HepG2 (cell line): Measurements from ENCODE around the gene KIAA1328. TPM values are rescaled to one million over a fixed set of nuclear protein-coding genes. Genes with fewer than 3 reads are reported as not detected.

Source experiments
- ATAC-seq: fragments of 200-7000 bp; cut with Tn5 transposase; 3 replicates; pipeline ENCODE4 v1.9.1; 2020; ENCODE audit warnings: mild to moderate bottlenecking, moderate library complexity
- BruUV-seq: library from RNA; stranded (reverse); fragments of 400-500 nt; replicated peaks from 2 replicates; lab custom pipeline; 2021; lab: Mats Ljungman, UMichigan
- CTCF ChIA-PET: fragments of 300-600 bp; formaldehyde crosslinking; extraction: SDS; loops from one replicate; lab custom pipeline; 2021; ENCODE audit warnings: low total read pairs, inconsistent platforms, low intra/inter-chr PET ratio; lab: Yijun Ruan, JAX
- POLR2A ChIA-PET: fragments of 350-600 bp; sonication (Branson Sonifier 250); formaldehyde crosslinking; loops from one replicate; lab custom pipeline; 2020; ENCODE audit warnings: antibody characterized with exemption, inconsistent platforms; lab: Yijun Ruan, JAX
- DNase-seq: peaks from one replicate; pipeline ENCODE4 v3.0.0-alpha.2; 2015; ENCODE audit warnings: low spot score
- FAIRE-seq: peaks from 3 replicates; lab custom pipeline; 2011; peaks lifted over from hg19 to GRCh38; lab: Jason Lieb, UNC
- H2AFZ ChIP-seq: one replicate; pipeline ENCODE4 v1.6.1; 2011; ENCODE audit warnings: low read length, inconsistent platforms
- H3K27ac ChIP-seq: fragments of 300-600 bp; 3 replicates; pipeline ENCODE4 v1.8.0; 2011; ENCODE audit warnings: mixed run types, mild to moderate bottlenecking, mixed read lengths, low read length, inconsistent platforms; ENCODE audit not compliant: insufficient read depth; ENCODE audit errors: extremely low read length
- H3K27me3 ChIP-seq, 2 experiments: fragments of 200-600 bp in 1 of 2; 2 replicates in 1 of 2; 3 replicates in 1 of 2; pipeline versions ENCODE4 v1.6.0 to v1.8.0; 2011; ENCODE audit warnings: low read length in 2 of 2, mild to moderate bottlenecking in 2 of 2, moderate library complexity in 2 of 2, inconsistent platforms in 1 of 2; ENCODE audit not compliant: insufficient read depth in 2 of 2, control insufficient read depth in 1 of 2
- H3K36me3 ChIP-seq, 2 experiments: fragments of 200-600 bp in 1 of 2; replicated peaks in 1 of 2; 2 replicates in 1 of 2; 3 replicates in 1 of 2; pipeline versions ENCODE4 v1.5.1 to v1.8.0; 2011; ENCODE audit warnings: low read length in 2 of 2, inconsistent platforms in 1 of 2; ENCODE audit not compliant: insufficient read depth in 2 of 2, control insufficient read depth in 1 of 2
- H3K4me1 ChIP-seq: 2 replicates; pipeline ENCODE4 v1.5.1; 2012; ENCODE audit warnings: low read length, inconsistent platforms; ENCODE audit not compliant: insufficient read depth
- H3K4me2 ChIP-seq: 2 replicates; pipeline ENCODE4 v1.6.0; 2011; ENCODE audit warnings: low read depth, low read length, inconsistent platforms
- H3K4me3 ChIP-seq, 3 experiments: fragments of 200-600 bp in 1 of 3; sonication (generic), shearing (Covaris generic) in 1 of 3; replicated peaks in 1 of 3; 2 replicates each; pipeline ENCODE4 v1.5.1; 2011 to 2016; ENCODE audit warnings: low read length in 3 of 3, inconsistent platforms in 2 of 3, low read depth in 2 of 3, mild to moderate bottlenecking in 2 of 3, control low read depth in 1 of 3, mixed read lengths in 1 of 3; ENCODE audit not compliant: insufficient read depth in 1 of 3
- H3K79me2 ChIP-seq: one replicate; pipeline ENCODE4 v1.6.1; 2011; ENCODE audit warnings: low read length, inconsistent platforms; ENCODE audit not compliant: insufficient read depth
- H3K9ac ChIP-seq: 2 replicates; pipeline ENCODE4 v1.6.0; 2011; ENCODE audit warnings: mild to moderate bottlenecking, low read depth, low read length, inconsistent platforms; ENCODE audit not compliant: insufficient read depth
- H3K9me3 ChIP-seq: 2 replicates; pipeline ENCODE4 v1.5.1; 2012; ENCODE audit warnings: mild to moderate bottlenecking, low read length
- H4K20me1 ChIP-seq: 2 replicates; pipeline ENCODE4 v1.6.0; 2011; ENCODE audit warnings: inconsistent platforms, mild to moderate bottlenecking, low read length, moderate library complexity; ENCODE audit not compliant: insufficient read depth
- ARNTL ChIP-seq: sonication (generic); formaldehyde crosslinking; IDR thresholded peaks from 2 replicates; pipeline ENCODE4 v1.4.0; 2020; ENCODE audit warnings: mild to moderate bottlenecking, missing genetic modification reagents
- EZH2 ChIP-seq: conservative IDR thresholded peaks from 2 replicates; pipeline ENCODE4 v1.6.1; 2012; ENCODE audit warnings: mild to moderate bottlenecking, low read depth, low read length, moderate library complexity
- GABPA ChIP-seq, 2 experiments: IDR thresholded peaks; 2 replicates each; pipeline ENCODE4 v1.6.1; 2011 to 2016; ENCODE audit warnings: low read depth in 2 of 2, low read length in 1 of 2, missing biosample characterization in 1 of 2, missing genetic modification characterization in 1 of 2
- HNRNPL ChIP-seq: fragments of 200-400 bp; formaldehyde crosslinking; IDR thresholded peaks from 2 replicates; pipeline ENCODE4 v1.6.1; 2017; ENCODE audit warnings: mild to moderate bottlenecking, low read depth, low read length
- KAT2B ChIP-seq: fragments of 150-350 bp; IDR thresholded peaks from 2 replicates; pipeline ENCODE4 v1.6.1; 2014; ENCODE audit warnings: low read depth, low read length, borderline replicate concordance
- MAF1 ChIP-seq: sonication (generic); formaldehyde crosslinking; IDR thresholded peaks from 2 replicates; pipeline ENCODE4 v1.5.0; 2020; ENCODE audit warnings: missing genetic modification reagents, borderline replicate concordance
- MTA3 ChIP-seq: sonication (generic); formaldehyde crosslinking; IDR thresholded peaks from 2 replicates; pipeline ENCODE4 v1.4.0; 2020; ENCODE audit warnings: missing genetic modification reagents
- TCF7 ChIP-seq: sonication (generic); IDR thresholded peaks from 2 replicates; pipeline ENCODE4 v1.6.1; 2016; ENCODE audit warnings: antibody characterized with exemption, low read depth
- ZBTB10 ChIP-seq: sonication (generic); formaldehyde crosslinking; IDR thresholded peaks from 2 replicates; pipeline ENCODE4 v1.4.0; 2020; ENCODE audit warnings: missing genetic modification reagents, borderline replicate concordance
- ZBTB14 ChIP-seq: sonication (generic); formaldehyde crosslinking; IDR thresholded peaks from 2 replicates; pipeline ENCODE4 v1.4.0; 2020; ENCODE audit warnings: missing genetic modification reagents
- ZNF550 ChIP-seq: sonication (generic); formaldehyde crosslinking; IDR thresholded peaks from 2 replicates; pipeline ENCODE4 v1.4.0; 2020; ENCODE audit warnings: mild to moderate bottlenecking, missing genetic modification reagents, borderline replicate concordance
- WGBS: methylation state at CpG from one replicate; pipeline ENCODE4 v1.1.6; 2017; ENCODE audit warnings: low lambda C conversion rate; 5-methylcytosine and 5-hydroxymethylcytosine counted together
- in situ Hi-C: cut with HindIII; loops from 2 replicates; pipeline ENCODE4 v1.10.0; 2017; ENCODE audit warnings: low pct_unique_long_range_greater_than_20kb; ENCODE audit not compliant: extremely low pct_ligation_motif_present
- intact Hi-C: fragments of 100-400 bp; cut with micrococcal nuclease; formaldehyde crosslinking; loops from one replicate; pipeline ENCODE4 v1.10.0; 2022; ENCODE audit not compliant: unreplicated experiment
- polyA plus RNA-seq, 8 experiments: library from polyadenylated mRNA; depleted of rRNA in 3 of 8; stranded (reverse) in 7 of 8; unstranded in 1 of 8; fragments of >200 nt; fragmentation: Illumina TruSeq in 4 of 8; extraction: Trizol in 4 of 8; gene quantifications; 2 replicates each; pipeline versions ENCODE4 v1.2.1 to v1.2.3, GENCODE V29; 2011 to 2016; ENCODE audit warnings: low read depth in 4 of 8, missing spikeins in 1 of 8, mixed read lengths in 1 of 8; ENCODE audit not compliant: insufficient read depth in 1 of 8
- total RNA-seq, 5 experiments: library from RNA; depleted of rRNA; stranded (reverse); fragments of >200 nt; fragmentation: Illumina TruSeq; extraction: Trizol; gene quantifications; 2 replicates each; pipeline ENCODE4 v1.2.3, GENCODE V29; 2016; ENCODE audit warnings: low read depth in 1 of 5

The KIAA1328 gene
- total and polyA plus RNA-seq, 2 of the 13 experiments (the other 11 are each of a cell fraction or from before 2014, with no cell fraction given): 4.1 to 6.0 TPM

- TF ChIP-seq GABPA (IDR thresholded peaks at IDR 0.05; ENCODE audit: low read depth, low read length) (no peak), GABPA (CRISPR knock-in tag; IDR thresholded peaks at IDR 0.05; ENCODE audit: low read depth) (no peak)
Observed at GRCh38 chr18:37242826-37243560, 414.1 kb downstream of the KIAA1328 start (continued).

- Histone ChIP-seq H3K27ac (no peak overlapping the region), H2AFZ (no peak overlapping the region), H3K36me3 (no peaks in the 10 kb centered on the region), H3K79me2 (no peaks in the 10 kb centered on the region), H3K9ac (no peak overlapping the region), H3K9me3 (no peaks in the 10 kb centered on the region), H4K20me1 (no peaks in the 10 kb centered on the region), H3K27me3 (no peaks in the 10 kb centered on the region; a peak in 1 of 5 replicates), H3K4me1 (no peaks in the 10 kb centered on the region), H3K4me2 (no peak overlapping the region), H3K4me3 (no peak overlapping the region)
- no peak for DNase-seq
- 89% methylated on average over 36 of the region's 36 CpGs for WGBS
- TF ChIP-seq ARNTL (no peak), MTA3 (CRISPR knock-in tag) (no peak), KAT2B (no peak)
- FAIRE-seq: no peak
- POLR2A ChIA-PET: no interaction called here
- no peak for ATAC-seq
- intact Hi-C loops: no loop called here
- in situ Hi-C loops: no loop called here
- CTCF ChIA-PET: no interaction called here
- BruUV-seq: no TSS peak
Observed at GRCh38 chr18:37243741-37244140, 414.8 kb downstream of the KIAA1328 start.

- Histone ChIP-seq H3K36me3 (no peaks in the 10 kb centered on the region), H3K9me3 (no peaks in the 10 kb centered on the region), H3K79me2 (no peaks in the 10 kb centered on the region), H2AFZ (no peak overlapping the region)
- no peak for FAIRE-seq
- DNase-seq: no peak
- CTCF ChIA-PET: no interaction called here
- POLR2A ChIA-PET: no interaction called here
- TF ChIP-seq ZNF550 (CRISPR knock-in tag) (no peak), TCF7 (no peak), EZH2 (no peak), HNRNPL (no peak), MAF1 (no peak), ZBTB14 (CRISPR knock-in tag) (no peak), ZBTB10 (CRISPR knock-in tag) (no peak)
- TF ChIP-seq, all 625 proteins: peak for 0
- BruUV-seq: no TSS peak
- Histone ChIP-seq H3K4me3 (no peak overlapping the region), H3K27ac (no peak overlapping the region), H4K20me1 (no peaks in the 10 kb centered on the region), H3K4me1 (no peaks in the 10 kb centered on the region), H3K4me2 (no peak overlapping the region), H3K9ac (no peak overlapping the region), H3K27me3 (peaks cover 0 to 3% of the 10 kb centered on the region in 2 experiments; a peak in 1 of 5 replicates)
- no peak for ATAC-seq
- intact Hi-C loops: no loop called here
- in situ Hi-C loops: no loop called here
- WGBS: 22% methylated on average over 10 of the region's 13 CpGs
Observed at GRCh38 chr18:37244618-37245017, 415.7 kb downstream of the KIAA1328 start.
